Measurements from ENCODE around the gene CIAO2A.

- no peak for TF ChIP-seq CTCF (conservative IDR thresholded peaks at IDR 0.05)
- no peak for TF ChIP-seq ZFX (IDR thresholded peaks at IDR 0.05)
These were observed 3.9 kb downstream of the CIAO2A start for GRCh38 chr15:64089543-64090280.

All from C4-2B (cell line).